HG02610 (cell line): ENCODE measurements around the gene GREM1.

ENCODE experiments used
- ATAC-seq: cut with Tn5 transposase; IDR thresholded peaks from one replicate; pipeline ENCODE4 v1.9.1; 2021; ENCODE audit warnings: mild to moderate bottlenecking, moderate library complexity; ENCODE audit not compliant: unreplicated experiment

Gene GREM1

DNA sequence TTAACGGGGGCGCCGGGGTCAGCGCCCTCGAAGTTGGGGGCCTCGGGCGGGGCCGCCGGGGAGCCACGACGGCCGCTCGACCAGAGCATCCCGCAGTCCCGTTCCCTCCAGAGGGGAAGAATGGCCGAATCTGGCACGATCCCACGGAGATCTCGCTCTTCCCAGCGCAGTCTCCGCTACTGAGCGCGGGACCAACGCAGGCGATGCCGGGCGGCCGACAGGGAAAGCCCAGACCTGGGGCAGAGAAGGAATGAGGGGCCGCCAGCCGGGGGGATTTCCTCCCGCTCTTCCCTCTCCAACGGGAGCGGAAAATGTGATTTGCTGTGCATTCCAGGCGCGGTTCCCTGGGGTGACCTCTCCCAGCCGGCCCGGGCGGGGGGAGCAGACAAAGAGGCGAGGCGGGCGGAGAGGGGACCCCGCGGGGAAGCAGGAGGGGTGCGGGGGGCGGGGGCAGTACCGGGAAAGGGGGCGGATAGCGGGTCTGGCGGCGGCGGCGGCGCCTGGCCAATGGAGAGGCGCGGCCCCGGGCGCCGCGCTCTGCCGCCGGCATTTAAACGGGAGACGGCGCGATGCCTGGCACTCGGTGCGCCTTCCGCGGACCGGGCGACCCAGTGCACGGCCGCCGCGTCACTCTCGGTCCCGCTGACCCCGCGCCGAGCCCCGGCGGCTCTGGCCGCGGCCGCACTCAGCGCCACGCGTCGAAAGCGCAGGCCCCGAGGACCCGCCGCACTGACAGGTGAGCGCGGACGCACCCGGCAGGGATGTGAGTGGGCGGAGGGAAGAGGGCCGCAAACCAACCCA, at the start of gene GREM1:
Gene GREM1 (plus strand): TSS at position 579 of the 801 bp plus-strand sequence. CDS start 12,687 bp downstream, outside the sequence.
- ATAC-seq: no peak

DNA sequence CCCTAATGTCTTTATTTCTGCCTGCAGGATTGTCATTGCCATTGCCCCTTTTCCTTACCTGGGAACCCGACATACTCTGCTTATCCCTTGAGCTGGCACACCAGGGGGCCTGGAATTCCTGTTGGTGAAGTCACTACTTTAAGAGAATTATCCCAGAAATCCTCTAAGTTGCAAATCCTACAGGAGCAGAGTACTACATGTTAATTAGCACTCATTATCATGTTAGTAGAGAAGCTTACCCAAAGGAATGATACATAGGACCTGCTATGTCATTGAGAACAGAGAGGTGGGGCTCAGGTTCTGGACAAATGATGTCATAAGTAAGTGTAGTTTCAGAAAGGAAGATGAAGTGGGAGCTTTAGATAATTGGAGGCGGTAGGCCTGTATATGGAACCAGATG, 48.9 kb upstream of the GREM1 start:
- ATAC-seq: no peak

DNA sequence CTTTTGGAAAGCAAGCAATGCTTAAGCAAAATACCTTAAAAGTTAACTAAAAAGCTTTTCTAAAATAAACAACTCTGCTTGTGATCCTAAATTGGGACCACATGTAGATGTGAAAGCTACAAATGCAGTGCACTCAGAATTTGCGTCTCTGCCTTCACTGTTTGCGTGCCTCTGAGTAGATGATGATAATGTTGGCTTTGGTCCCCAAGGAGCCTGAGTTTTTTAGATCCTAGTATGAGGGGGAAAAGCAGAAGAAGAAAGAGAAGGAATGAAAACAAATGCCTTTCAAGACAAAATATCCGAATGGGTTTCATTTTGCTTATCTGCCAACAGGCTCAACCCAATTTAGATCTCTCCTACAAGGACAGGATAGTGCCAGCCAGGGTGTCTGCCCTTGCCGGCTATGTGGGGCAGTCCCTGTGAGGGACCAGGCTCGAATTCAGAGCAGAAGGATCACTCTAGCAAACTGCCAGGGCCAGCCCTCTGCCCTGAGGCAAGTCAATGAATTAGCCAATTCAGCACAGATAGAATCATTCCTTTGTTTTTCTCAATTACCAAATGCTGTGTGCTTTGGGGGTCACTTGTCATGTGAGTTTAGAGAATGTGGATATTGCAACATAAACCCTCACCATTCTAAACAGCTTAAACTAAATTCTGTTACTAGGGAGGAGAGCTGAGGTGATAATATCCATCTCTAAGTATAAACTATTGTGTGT, 47.8 kb upstream of the GREM1 start:
- ATAC-seq: no peak

DNA sequence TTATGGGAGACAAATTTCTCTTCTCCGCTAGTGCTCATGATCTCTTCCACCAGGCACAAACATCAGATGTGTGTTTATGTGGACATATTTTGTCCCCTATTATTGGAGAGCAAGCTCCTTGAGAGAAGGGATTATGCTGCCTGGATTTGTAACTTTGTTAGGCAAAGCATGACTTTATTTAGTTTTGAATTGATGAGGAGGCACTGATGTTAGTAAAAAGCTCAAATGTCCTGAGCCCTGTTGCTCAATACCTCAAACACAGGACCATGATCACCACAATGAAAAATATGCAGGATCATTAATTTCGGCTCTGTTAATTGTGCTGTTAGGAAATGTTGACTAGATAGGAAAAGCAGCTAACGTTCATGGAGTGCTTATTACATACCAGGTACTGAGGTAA, 47.2 kb upstream of the GREM1 start:
- no peak for ATAC-seq

DNA sequence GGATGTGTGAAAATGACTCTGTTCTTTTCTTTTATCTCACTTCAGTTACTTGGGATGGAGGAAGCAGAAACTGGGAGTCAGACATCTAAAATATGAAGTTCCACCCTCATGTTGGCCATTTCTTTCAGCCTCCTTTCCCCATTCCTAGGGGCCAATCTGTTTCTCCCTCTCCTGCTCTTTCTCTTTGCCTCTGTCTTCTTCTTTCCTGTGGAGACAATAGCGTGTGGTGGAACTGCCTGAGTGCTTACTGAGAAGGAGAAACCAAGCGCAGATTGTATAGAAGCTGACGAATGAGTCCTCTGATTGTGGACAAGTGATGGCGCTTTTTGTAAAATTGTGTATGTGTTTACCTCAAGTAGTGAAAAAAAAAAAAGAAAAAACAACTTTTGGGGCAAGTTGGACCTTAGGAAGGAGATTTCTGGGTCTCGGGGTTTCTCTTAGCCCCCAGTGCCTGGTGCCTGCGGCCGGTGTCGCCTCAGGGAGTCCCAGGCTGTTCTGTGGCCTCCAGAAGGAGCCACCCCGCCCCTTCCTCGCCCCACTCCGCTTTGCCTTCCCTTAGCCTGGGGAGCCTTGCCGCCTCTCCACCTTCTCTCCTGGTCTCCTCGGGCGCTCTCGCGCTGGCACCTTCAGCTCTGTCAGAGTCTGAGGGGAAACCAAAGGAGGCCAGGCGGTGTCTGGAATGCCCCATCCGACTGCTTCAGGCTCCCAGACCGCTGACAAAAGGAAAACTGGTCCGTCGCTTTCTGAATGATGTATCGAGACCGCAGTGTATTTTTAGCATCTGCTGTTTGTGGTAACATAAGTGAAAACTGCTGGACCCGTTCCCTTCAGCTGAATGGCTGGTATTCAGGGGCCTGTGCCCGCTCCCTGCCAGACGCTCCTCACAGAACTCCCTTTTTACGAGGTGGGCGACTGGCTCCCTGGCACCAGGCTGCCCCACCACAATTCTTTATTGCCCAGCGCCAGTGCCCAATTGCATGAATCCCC, 46.2 kb upstream of the GREM1 start:
- no peak for ATAC-seq

DNA sequence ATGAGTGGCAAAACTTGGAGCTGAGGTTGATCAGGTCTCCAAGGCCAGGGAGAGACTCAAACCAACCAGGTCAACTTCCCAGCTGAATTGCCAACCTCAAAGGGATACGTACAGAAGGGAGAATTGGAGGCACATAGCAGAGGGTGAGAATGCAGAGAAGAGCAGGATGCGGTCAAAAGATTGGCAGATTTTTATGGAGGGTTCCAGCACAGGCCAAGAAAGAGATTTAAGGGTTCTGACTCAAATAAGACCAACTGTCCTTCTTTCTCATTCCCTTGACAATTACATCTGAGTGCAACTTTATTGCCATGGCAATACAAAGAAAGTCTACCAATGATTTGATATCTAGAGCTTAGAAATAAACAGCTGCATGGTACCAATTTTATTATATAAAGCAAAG, 43.1 kb upstream of the GREM1 start:
- ATAC-seq: no peak

DNA sequence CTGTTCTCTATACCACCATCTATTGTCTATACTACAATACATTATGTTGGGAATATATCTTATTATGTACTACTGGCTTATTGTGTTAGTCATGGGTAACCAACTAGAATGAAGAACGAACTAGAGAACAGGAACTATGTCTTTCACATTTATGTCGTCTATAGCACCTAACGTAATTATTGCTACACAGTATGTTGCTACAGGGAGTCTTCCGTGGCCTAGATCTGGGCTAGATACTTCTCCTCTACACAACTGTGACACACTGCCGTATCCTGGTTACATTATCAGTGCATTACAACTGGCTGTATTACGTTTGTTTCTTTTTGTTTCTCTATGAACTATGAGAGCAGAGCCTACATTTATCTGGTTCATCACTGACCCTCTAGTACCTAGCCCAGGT, 42.3 kb upstream of the GREM1 start:
- no peak for ATAC-seq

DNA sequence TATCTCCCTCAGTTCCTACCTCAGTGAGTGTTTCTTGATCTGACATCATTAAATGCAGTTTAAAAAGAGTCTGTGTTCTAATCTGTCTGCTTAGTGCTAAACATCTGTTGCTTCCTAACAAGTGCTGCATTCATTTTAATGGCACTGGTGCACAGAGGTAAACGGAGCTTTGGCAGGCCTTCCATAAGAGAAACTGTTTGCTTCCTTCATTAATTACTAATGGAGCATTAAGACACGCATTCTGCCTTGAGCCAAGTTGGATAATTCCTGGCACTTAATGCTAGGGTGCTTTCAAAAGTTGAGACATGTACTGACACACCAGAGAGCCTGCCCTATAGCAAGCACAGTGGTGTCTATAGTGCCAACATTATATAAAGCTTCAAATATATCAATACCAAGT, 41.6 kb upstream of the GREM1 start:
- ATAC-seq: no peak

DNA sequence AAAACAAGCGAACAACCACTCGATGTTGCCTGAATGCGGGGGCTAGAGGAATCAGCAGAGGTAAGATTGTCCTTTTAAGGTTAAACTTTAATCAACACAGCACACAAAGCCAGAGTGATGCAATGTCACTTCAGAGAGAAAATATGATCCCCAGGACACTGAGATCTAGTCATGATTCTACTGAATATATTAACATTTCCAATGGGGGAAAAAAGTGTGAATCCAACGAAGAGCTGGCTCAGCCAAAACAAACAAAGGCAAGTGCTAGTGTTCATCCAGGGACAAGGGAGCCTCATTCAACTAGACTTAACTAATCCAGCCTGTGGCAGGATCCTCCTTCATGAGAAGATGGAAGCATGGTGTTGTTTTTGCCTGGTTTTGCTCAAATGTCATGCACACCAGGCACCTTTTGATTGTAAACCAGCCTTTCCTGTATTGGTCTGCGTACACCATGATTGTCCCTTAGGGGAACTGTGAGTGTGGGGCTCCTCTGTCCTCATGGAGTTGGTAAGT, 40.5 kb upstream of the GREM1 start:
- ATAC-seq: no peak

DNA sequence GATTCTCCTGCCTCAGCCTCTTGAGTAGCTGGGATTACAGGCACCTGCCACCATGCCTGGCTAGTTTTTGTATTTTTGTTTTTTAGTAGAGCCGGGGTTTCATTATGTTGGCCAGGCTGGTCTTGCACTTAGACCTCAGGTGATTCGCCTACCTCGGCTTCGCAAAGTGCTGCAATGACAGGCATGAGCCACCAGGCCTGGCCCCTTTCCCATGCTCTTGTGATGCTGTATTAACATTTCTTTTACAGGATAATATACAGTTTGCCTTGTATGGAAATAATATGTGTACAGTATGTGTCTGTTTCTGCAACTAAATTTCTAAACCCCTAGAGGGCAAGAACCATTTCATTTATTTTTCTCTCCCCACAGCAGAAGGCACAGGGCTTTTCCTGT, 38.5 kb upstream of the GREM1 start:
- ATAC-seq: no peak

DNA sequence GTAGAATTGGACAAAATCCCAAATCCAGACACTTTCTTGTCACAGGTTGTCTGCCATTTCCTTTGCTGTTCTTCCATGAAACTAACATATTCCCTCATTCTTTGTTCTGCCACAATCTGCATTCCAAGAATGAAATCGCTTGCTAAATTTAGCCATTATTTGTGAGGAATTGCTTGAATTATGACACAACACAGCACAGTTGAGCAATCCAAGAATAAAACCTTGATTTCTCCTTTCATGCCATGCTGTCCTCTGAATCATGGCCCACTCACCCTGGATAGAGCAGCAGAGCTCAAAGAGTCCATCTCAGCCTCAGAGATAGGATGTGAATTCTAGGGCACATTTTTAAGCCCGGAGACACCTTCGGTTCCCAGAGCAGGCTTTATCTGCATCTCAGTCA, 35.2 kb upstream of the GREM1 start:
- no peak for ATAC-seq

DNA sequence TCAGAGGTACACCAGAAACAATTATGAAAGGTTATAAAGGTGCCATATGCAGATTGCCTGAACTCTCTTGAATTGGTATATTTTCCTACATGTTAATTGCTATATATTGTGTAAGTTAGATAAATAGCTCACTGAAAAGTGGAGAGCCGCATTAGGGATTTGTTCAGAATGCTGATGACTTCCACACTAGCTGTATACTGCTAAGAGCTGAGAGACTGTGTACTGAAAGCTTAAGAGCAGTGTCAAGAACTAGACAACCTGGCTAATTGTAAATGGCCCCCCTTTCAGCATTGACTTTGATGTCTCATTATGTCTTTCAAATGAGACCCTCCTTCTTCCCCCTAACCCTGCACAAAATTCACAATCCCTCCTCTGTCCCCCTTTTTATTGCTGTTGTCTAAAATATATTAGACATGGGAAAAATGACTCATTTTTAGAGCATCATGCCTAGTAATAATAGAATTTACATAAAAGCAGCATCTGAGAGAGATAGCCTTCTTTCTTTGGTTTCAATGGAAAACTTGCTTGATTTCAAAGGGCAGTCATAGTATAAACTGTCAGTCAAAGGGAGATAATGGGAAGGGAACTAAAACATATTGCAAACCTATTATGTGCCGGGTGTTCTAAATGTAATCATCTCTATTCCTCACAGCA, 34.7 kb upstream of the GREM1 start:
- ATAC-seq: no peak

DNA sequence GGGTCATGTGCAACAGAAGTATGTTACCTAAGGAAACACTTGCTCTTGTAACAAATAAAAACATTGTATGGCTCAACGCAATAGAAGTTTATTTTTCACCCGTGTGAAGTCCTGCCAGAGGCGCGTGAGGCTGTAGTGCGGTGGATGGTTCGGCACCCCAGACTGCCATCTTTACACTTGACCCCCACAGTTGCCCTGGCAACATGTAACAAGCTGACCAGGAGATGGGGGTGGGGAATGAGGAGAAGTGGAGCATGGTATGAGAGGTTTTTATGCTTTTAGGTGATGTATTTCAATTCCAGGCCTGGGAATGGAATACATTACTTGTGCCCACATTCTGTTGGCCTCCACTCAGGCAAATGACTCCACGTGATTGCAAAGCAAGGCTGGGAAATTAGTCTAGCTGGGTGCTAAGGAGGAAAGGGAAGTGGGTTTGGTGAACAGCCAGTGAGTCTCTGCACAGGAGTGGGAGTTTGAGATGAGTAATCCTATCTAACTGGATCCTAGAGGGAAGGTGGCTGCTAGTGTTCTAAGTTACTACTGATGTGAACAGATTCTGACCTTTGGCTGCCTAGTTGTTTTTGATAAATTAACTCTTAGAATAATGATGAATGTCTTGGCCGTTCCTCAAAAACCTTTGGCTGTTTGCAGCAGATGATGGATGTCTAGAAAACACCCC, 33.8 kb upstream of the GREM1 start:
- no peak for ATAC-seq

DNA sequence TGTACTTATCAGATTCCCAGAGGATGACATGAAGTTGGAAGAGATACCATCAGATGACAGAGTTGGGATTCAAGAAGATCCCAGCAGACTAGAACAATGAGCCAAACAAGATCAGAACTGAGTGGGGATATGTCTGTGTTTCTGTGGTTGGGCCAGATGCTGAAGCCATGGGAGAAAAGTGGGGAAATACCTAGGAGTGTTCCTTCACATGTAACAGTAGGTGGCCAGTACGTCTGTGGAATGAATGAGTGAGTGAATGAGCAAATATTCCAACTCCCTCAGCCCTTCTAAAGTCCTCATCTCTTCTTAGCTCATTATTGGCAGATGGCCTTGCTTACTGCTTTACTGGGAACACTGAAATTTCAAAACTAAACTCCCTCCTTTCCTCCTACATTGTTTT, 32.2 kb upstream of the GREM1 start:
- no peak for ATAC-seq

DNA sequence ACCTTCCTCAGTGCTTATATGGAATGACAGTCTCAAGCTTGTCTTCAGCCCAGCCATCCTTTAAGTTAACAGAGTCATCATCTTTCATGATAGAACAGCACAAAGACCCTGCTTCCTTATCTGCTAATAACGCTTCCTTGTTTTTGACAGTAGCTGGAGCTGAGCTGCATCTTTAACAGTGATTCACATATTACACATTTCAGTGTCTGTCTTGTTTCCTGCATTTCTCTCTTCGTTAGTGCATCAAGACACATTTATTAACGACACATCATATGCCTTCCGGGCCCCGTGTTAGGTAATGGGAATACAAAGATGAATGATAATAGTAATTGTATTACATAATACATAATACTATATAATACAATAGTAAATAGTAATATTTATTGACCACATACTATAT, 30.2 kb upstream of the GREM1 start:
- ATAC-seq: no peak

DNA sequence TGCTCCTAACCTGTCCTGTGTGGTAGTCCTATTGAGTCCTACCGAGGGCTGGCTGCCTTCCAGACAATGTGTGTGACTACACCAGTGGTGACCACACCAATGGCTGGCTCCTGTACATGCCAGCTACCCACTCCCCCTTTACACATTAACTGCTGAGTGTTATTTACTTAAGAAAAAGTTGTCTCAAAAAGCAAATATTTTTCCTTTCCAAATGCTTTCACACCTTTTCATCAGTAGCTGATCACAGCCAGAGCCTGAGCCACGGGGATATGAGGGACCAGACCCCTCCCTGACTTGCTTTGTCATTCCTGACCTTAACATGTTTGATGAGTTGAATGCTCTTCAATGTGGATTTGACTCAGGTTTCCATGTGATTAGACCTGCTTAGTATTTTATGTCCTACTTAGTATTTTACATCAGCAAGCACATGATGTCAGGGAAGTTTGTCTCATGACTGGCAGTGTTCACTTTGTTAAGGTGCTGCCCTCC, 29.6 kb upstream of the GREM1 start:
- no peak for ATAC-seq

DNA sequence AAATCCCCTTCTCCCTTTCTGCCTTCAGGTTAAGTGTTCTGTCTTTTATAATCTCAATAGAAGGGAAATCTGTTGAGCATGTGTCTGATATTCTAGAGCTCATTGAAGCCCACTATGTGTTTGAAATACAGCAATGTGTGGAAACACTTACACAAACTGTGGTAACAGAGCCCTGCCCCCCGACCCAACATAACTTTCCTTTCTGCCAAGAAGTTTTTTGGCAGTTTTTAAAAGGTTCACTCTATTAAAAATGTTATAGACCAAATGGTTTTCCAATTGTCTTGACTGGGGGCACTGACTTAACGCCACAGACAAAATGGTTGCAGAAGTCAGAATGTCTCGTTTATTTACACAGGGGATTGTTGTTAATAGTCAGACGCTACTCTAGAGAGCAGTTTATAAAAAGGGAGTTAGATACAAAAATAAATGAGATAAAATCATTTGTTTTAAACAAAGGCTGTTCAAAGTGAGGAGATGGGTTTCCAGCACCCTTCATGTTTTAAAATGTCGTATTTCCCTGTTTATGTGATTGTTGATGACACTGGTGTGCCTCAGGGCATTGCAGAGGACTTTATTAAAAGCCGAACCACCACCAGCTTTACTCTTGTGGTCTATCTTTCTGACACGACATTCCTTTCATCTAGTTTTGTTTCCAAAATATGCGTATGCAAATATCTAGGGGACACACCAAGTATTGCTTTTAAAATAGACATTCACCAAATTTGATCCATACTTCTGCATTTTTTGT, 26.7 kb upstream of the GREM1 start:
- ATAC-seq: no peak

DNA sequence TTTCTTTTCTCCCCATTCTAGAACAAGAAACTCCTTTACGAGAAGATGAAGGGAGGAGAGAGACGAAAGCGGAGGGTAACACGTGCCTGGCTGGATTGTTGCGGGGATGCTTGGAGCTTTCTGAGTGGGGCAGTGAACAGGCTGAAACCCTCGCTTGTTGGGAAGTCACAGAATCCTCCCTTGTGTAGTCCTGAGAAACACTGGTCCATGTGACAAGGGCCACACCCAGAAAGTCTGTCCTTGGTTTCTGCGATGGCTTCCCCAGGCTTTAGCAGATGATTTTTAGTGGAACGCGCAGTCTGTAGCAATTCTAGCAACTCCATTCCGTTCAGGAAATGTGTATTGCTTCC, 26.1 kb upstream of the GREM1 start:
- no peak for ATAC-seq

DNA sequence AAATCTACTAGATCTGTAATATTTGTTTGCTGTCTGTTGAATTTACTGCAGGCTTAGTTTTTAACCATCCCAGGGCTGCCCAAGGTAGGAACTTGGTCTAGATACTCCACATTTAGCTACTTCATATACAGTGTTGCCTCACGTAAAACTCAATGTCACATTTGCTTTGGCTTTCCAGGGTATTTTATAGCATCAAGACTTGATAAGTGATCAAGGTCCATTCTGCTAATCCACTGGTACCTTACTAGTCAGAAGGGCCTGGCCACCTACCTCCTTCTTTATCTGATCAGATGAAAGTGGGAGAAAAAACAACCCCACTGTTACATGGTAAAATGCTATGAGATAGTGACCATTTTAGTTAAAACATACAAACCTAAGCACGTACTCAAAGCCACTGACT, 25.5 kb upstream of the GREM1 start:
- no peak for ATAC-seq
